EH (cell line): ENCODE results near the gene RTTN.
A peak's percentile ranks its signal among the peaks of the same experiment; 100 is the strongest.
"Not testable (repeated sequence)": the region's sequence is repeated elsewhere in the genome, so short reads cannot be mapped to it uniquely, and the experiment has no call there.

Experiments
- DNase-seq: peaks from one replicate; pipeline ENCODE4 v3.0.0-alpha.2; 2015; ENCODE audit warnings: low read depth

RTTN gene, protein sequence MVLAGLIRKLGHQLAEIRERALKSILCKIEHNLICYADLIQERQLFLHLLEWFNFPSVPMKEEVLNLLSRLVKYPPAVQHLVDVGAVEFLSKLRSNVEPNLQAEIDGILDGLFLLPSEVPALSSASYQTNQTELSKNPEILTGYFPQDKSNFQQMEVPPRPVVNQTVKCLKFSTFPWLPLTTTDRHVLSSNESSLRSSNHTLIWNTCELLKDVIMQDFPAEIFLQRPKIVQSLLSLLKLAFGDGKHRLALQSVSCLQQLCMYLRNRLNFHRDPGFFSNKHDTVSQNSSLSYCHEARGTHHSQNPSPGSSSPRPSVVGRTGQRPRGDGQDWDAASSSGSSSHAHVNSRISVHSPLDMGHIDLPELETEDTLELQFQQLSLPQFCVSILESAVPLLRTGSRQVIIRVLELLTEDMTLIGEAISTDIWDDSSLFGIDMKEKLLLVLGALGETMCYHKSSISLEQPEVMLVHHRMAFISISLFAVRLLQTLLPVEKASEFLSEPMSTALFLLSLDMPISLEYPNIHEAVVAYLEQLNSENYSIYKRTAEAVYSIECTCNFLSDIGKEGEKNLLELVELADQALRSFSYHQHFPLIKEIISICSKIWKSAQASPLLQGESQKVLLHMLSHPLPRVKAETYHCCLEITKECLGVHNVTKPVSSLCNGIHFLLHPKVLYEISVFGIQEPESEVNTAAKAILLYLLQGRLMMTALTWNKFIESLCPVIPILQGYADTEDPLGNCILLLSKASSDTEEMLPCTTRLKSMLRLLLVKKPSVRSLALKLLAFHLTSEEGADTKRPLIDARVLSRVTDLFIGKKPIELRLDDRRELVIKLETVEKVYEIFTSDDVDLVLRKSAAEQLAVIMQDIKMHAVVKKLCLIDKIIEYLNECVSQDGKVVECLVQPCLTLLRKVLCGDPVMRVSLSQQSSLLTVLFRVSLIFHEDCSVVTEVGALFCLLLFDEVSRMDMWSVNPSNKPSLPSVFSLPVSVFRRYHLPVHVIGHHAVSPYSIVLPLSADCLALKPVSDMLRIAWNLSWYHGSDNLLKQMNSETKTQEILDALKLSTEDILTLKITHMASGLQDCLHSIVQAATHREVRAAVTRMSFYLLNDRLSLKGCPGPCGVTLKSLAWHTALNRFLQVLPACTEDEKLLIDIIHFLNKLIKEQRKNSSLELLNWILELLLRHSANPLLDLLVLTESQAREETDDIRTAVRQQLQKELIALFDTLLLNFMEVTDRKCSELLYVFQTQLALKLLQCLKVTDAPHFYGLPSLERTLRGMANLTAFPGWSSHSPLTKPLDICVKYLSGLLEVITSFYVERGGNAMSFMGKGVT (N-terminal part only)

DNA sequence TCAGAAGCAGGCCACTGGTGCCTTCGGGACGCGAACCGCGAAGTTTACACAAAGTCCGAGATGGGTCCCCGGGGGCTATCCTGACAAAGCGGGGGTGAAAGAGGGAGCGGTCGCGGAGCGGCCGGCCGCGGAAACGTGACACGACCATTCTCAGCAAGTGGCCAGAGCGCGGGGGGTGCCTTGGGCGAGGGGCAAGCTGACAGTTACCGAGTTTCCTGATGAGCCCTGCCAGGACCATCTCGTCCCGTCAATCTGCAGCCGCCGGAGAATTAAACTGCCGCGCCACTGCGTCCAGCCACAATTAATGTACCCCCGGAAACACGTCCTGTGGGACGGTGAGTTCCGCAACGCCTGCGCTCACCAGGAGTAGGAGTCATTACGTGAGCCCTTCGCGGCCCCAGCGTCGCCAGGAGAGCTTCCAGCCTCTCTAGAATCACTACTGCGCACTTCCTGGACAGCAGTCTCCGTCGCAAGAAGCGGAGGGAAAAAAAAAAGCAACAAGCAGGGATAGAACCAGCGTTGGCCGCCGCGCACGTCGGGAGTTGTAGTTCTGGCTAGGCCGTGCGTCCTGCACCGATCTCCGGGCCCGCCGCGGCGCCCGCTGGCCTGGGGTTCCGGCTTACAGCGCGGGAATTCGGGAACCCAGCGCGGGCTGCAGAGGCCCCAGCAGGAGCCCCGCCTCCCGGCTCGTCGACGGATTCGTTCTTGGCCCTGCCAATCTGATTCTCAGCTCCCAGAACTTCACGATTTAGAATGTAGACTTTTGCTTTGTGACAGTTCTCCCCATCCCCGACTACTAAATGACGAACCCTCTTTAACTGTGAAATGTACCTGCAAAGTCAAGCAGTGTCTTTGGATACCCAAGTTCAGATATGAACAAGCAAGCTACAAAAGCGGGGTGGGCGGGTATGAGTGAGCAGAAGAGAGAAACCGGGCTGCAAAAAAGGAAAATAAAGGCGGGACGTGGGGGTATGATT is at the start of gene RTTN:
Gene RTTN, minus strand, starts transcription at position 267 of the 977 bp plus-strand sequence. Its CDS starts 29 bp downstream, at position 238.
- DNase-seq: peak; percentile 95

DNA sequence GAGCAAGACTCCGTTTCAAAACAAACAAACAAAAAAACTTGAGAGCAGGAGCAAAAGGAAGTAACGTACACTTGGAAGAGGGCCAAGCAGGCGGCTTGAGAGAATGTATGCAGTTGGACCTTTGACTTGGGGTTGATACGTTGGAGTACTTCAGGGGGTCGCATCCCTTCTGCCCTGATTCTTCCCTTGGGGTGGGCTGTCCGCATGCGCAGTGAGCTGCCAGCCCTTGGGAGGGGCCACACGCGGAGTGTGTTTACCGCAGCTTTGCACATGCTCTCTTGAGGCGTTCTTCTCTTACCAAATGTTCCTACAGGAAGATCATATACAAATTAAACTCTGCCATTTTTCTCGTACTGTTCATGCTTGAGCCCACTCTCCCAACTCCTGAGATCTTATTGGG is 45.3 kb upstream of the RTTN start:
- DNase-seq: no peak

DNA sequence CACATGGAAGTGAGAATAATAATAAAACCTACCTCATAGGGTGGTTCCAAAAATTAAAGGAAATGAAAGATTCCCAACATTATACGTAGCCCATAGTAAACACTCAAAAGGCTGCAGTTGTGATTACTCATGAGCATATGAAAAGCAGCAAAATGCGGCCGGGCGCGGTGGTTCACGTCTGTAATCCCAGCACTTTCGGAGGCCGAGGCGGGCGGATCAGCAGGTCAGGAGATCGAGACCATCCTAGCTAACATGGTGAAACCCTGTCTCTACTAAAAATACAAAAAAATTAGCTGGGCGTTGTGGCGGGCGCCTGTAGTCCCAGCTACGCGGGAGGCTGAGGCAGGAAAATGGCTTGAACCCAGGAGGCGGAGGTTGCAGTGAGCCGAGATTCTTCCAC is 44.4 kb upstream of the RTTN start:
- DNase-seq: not testable (repeated sequence)

DNA sequence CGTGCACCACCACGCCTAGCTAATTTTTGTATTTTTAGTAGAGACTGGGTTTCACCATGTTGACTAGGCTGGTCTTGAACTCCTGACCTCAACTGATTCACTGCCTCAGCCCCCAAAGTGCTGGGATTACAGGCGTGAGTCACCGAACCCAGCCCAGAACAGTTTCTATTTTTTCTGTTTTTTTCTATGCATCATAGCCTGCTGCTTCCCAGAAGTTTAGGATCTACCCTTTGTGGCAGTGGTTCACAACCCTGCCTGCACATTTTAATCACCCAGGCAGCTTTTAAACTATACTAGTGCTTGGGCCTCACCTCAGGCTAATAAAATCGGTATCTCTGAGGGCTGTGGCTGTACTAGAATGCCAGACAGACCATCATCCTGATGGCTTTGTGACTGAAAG is 43.6 kb upstream of the RTTN start:
- DNase-seq: peak; percentile 58

DNA sequence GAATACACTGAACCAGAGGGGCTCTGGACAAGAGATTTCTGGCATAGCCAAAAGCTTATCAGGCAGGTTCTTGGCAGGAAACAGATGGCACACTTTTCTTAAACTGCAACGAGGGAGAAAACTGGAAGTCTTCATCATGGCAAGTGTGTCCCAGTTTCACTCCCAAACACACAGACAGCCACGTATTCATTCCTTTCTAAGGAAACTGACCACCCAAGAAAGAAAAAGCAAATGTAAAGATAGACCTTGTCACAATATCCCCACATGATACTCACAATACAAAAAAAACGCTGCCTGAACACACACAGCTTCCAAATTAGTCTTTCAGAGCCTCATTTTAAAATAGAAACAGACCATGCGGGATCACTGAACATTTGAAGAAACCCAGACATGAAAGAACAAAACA is 40.6 kb upstream of the RTTN start:
- no peak for DNase-seq

DNA sequence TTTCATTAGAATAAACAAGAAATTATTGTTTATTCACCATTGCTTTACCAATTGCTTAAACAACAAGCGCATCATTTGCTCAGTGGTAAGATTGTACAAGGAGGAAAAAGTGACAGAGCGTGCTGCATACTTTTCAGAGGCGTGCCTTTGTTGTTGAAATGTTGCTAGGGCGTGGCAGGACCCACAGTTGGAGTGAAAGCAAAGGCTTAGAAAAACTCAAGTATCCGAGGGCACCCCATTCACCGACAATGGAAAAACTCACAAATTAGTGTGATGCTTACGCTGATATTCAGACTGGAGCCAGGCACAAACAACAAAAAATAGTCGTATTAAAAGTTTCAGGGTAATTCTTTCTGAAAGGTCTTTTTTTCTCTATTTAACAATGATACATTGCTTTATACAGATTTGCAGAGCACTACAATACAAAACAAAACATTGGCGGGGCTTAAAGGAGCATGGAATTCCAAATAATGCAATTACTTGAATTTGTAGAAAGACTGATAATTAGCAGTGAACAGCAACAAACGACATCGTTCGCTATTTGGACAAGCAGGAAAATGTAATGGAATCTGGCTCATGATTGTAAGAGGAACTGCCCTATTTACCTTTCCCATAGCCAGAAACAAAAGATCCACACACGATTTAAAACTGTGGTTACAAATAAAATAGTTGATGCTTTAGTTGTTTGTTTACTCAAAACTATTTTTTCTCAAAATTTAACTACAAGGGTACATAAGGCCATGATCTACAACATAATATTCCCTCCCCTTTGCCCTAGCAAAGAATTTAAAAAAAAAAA is 37.8 kb upstream of the RTTN start:
- DNase-seq: no peak

DNA sequence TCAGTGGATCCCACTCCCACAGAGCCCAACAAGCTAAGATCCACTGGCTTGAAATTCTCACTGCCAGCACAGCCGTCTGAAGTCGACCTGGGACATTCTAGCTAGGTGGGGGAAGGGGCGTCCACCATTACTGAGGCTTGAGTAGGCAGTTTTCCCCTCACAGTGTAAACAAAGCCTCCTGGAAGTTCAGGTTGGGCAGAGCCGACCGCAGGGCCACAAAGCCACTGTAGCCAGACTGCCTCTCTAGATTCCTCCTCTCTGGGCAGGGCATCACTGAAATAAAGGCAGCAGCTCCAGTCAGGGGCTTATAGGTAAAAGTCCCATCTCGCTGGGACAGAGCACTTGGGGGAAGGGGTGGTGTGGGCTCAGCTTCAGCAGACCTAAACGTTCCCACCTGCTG is 31.4 kb upstream of the RTTN start:
- not testable (repeated sequence) for DNase-seq

DNA sequence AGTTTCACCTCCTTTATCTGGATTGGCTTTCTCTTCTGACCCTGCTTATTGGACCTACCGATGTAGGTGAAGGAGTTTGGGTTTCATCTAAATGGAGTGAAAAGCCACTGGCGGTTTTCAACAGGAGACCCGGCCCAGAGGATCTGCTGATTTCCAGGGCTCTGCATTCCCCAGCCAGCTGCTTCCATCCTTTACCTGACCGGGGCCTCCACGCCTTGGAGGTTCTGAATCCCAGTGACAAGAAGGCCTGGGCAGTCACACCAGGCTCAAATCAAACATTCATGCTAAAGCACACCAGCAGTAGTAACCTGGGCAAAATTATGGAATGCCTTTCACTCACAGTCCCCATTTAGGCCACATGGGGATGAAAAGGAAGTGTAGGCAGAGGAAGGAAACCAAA is 30.0 kb upstream of the RTTN start:
- no peak for DNase-seq

DNA sequence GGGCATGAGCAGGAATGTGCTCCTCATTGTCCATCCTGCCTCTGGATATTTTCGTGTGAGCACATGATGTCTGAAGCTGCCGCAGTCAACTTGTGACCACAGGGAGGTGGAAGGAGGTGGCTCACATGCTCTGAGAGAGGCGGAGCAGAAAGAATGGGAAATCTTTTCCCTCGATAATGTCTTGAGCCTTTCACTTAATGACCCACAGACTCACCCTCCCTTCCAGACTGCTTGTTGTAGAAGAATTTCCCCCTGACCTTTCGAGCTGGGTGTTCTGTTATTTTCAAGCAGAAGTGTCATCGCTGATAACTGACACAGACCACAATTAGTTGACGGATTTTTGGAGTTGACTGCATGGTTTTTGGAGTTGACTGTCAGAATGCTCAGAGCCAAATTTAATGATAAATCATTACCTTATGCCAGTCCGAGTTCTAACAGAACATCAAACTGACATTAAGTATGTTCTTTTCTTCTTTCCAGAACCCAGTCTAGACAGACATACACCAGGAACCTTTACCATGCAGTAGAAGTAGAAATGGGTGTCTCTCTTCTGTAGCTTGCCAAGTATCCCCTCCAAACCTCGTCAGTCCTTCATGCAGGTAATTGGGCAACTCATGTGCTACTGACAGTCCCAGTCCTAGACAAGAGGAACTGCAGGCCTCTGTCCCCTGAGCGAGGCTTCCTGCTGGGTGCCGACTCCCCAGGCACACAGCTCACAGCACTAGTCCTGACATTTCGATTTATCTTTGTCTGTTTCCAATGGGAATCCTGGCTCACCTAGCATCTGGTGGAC is 29.4 kb upstream of the RTTN start:
- DNase-seq: peak; percentile 76

DNA sequence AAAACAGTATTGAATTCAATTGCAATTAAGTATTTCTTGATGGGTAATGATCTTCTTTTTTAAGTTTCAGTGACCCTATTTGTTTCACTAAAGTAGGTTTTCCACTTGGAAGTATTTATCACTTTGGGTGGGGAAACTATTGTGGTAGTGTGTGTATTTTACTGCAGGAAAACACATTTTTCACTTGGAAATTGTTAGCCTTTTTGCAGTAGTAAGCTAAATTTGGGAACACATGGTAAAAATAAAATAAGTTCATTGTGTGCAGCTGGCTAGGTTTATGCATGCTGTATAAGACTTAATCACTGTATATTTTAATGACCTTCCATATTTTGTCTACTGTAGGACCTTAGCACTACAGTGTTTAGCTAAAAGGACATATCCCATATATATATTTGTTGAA is 28.5 kb upstream of the RTTN start:
- no peak for DNase-seq

DNA sequence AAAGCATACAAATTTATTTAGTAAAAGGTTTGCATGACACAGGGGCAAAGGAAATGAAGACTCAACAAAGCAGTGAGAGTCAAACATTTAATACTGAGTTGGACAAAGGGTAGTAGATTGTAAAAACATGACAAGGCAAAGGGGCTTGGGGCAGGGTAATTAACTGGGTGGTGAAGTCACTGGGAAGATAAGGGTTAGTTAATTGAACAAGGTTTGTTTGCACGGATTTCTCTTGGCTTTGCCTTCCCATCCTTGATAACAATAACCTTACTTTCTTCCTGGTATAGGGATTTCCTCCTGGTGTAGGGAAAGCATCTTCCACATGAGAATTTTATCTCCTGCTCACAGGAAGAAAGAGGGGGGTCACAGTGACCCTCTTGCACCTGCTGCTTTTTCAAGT is 26.8 kb upstream of the RTTN start:
- DNase-seq: no peak

DNA sequence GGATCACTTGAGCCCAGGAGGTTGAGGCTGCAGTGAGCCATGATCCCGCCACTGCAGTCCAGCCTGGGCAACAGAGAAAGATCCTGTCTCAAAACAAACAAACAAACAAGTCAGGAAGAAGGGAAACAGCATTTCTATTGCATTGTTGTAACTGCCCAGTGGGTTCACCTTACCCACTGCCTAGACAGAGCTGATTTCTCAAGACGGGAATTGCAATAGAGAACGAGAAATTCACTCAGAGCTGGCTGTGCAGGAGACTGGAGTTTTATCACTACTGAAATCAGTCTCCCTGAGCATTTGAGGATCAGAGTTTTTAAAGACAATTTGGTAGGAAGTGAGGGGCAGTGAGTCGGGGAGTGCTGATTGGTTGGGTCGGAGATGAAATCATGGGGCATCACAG is 24.2 kb upstream of the RTTN start:
- DNase-seq: no peak

DNA sequence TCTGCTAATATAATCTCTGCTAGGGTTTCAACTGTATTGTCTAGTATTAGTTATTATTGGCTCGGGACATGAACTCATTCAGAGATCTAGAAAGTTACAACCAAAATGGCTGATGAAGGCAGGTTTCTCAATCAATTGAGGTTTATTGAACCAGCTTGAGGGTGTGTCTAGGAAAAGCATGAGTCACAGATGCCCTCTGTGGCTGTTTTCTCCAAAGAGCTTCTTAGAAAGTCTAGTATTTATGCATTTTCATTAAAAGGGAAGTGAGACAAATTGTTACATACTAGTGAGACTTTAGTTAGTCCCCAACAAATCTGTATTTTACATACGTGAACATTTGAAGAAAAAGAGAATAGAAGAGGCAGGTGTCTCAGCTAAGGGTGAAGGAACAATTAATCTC is 23.0 kb upstream of the RTTN start:
- no peak for DNase-seq

DNA sequence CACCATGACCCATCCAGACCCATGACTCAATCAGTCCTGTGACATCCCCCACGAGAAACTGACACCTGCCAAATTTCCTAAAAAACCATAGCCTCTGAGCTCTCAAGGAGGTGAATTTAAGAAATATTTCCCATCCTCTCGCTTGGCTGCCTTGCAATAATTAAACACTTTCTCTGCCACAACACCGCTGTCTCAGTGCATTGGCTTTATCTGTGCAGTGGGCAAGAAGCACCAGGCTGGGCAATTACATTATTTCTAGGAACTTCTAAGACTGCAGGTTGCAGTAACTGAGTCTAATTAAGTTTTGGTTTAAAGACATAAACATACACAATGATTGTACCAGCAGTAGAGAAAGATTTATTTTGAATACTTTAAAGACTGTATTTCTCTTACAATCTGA is 22.0 kb upstream of the RTTN start:
- DNase-seq: no peak

DNA sequence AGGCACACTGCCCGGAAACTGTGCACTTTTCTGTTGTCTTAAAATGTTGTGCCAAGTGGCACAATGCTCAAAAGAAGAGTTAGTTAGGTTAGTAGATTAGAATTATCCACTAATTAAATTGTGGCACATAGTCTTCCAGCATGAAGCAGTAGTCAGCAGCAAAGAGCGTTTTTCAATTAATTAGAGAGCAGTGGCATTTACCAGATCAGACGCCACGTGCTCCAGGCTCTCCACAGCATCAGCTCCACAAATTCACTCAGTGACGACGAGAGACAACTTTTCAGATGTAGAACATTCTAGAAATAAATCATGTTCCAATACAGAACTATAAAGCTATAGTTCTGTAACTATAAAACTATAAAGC is 16.4 kb upstream of the RTTN start:
- DNase-seq: no peak

DNA sequence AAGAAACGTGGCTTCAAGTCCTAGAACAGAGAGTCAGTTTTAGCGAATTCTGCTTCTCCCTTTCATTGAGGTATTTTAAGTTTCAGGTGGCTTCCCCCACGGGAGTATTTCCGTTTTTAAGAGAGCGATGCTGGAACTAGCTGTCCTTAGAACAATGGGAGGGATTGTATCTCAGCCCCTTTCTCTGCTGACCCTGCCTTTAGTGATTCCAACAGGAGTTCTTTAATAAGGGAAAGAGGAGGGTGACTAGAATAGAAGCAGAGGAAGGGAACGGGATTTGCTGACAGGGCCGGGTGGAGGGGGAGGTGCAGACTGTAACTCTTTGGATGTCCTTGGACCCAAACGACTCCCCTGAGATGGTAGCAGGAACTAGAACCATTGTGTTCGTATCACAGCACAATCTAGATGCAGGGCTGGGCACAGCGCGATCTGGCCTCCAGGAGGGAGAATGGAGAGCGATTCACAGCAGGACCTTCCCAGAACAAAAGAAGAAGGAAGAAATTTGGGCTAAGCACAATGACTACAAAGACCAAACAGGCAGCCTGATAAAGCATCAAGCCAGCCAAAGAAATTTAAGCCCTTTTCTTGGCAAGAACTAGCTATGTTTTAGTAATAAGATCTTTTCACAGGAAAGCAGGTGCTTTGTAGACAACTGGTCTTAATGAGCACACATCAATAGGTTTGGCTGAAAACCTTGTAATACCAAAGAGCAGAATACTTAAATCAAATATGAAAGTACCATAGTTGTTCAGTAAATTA is 15.8 kb upstream of the RTTN start:
- no peak for DNase-seq

DNA sequence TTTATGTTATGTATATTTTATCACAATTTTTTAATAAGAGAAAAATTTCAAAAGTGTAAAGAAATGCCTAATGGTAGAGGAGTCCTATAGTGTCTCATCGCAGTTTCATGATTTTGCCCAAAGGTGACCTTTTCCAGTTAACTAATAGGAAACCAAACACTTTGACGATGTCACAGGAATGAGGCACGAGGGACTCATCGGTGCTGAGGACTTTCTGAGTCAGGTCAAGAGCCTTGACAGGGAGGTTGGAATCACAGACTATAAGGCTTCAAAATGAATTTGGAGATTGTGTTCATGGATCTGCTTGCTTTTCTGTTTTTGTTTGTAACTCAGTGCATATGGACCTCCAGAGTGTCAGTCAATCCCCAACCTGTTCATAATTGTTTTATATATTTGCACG is 15.1 kb upstream of the RTTN start:
- no peak for DNase-seq

DNA sequence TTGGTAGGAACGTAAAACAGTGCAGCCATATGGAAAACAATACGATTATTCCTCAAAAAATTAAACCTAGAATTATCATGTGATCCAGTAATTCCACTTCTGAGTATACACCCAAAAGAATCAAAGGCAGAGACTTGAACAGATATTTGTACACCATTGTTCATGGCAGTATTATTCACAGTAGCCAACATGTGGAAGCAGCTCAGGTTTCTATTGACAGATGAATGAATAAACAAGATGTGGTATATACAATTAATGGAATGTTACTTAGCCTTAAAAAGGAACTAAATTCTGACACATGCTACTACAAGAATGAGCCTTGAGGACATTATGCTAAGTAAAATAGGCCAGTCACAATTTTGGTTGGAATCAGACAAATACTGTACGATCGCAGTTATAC is 14.2 kb upstream of the RTTN start:
- no peak for DNase-seq

DNA sequence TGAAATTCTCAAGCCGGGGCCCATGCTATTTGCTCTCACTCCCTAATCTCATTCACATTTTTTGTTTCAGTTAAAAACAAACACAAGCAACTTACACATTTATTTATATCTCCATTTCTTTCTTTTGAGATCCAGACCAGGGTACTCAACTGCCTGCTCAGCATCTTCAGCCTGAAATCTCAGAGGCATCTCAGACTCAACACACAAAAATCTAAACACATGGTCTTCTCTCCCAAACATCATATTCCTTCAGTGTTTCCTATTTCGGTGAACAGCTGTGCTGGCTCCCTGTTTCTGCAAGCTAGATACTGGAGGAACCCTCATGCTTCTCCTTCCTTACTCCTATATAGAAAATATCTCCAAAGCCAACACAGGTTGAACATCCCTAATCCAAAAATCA is 11.3 kb upstream of the RTTN start:
- no peak for DNase-seq
